ENCODE measurements around the gene ZNF280D.

The ZNF280D gene

GRCh38 chr15:56677271-56677670, 56.0 kb downstream of the ZNF280D start:
- no peak overlapping the region for H3K4me3 ChIP-seq (replicated peaks; ENCODE audit: low read depth, low read length)
- no peak for DNase-seq (ENCODE audit: extremely low read depth, low read depth)
- TF ChIP-seq, protein P1, sequence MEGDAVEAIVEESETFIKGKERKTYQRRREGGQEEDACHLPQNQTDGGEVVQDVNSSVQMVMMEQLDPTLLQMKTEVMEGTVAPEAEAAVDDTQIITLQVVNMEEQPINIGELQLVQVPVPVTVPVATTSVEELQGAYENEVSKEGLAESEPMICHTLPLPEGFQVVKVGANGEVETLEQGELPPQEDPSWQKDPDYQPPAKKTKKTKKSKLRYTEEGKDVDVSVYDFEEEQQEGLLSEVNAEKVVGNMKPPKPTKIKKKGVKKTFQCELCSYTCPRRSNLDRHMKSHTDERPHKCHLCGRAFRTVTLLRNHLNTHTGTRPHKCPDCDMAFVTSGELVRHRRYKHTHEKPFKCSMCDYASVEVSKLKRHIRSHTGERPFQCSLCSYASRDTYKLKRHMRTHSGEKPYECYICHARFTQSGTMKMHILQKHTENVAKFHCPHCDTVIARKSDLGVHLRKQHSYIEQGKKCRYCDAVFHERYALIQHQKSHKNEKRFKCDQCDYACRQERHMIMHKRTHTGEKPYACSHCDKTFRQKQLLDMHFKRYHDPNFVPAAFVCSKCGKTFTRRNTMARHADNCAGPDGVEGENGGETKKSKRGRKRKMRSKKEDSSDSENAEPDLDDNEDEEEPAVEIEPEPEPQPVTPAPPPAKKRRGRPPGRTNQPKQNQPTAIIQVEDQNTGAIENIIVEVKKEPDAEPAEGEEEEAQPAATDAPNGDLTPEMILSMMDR (IDR thresholded peaks at IDR 0.05; ENCODE audit: low read depth, low read length, missing control alignments): no peak

DNA sequence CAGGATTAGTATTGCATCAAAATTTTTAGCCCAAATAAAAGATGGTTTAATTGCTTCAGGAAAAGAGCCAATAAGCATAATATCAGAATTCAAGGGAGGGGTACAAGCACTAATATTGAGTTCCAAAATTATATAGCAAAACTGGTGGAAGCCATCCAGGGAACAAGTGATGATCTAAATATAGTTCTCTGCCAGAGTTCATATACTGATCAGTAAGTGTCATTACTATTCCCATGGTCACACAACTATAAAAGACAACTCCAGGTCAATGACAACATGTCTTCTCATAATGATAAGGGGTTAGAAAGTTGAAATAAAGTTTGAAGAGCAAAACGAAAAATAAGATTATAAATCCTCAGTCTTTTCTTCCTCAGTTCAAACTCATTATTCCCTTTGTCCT, 57.4 kb downstream of the ZNF280D start:
- TF ChIP-seq, protein P1 (IDR thresholded peaks at IDR 0.05; ENCODE audit: low read depth, low read length, missing control alignments): no peak
- no peak for DNase-seq (ENCODE audit: extremely low read depth, low read depth)
- H3K4me3 ChIP-seq (replicated peaks; ENCODE audit: low read depth, low read length): no peak overlapping the region

DNA sequence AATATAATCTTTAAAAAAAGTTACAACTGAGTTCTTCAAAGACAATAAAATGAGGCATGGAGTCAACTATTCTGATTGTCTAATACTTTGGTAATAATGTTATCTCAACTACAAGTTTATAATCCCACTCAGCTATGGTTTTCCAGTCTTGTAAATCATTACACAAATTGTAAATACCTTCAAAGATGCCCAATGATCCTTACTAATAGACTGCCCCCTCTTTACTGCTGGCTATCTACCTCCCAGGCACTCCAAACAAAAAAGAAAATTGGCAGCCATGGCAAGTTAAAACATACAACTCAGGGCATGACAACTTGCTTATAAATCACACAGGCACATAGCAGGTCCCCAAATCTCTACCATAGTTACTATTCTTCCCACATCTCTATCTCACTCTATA, 58.5 kb downstream of the ZNF280D start:
- H3K4me3 ChIP-seq (replicated peaks; ENCODE audit: low read depth, low read length): no peak overlapping the region
- no peak for DNase-seq (ENCODE audit: extremely low read depth, low read depth)
- TF ChIP-seq, protein P1 (IDR thresholded peaks at IDR 0.05; ENCODE audit: low read depth, low read length, missing control alignments): no peak

GRCh38 chr15:56672721-56673120, 60.6 kb downstream of the ZNF280D start:
- TF ChIP-seq, protein P1 (IDR thresholded peaks at IDR 0.05; ENCODE audit: low read depth, low read length, missing control alignments): no peak
- H3K4me3 ChIP-seq (replicated peaks; ENCODE audit: low read depth, low read length): no peak overlapping the region
- no peak for DNase-seq (ENCODE audit: extremely low read depth, low read depth)

- DNase-seq (ENCODE audit: extremely low read depth, low read depth): no peak
- TF ChIP-seq, protein P1 (IDR thresholded peaks at IDR 0.05; ENCODE audit: low read depth, low read length, missing control alignments): no peak
- no peak overlapping the region for H3K4me3 ChIP-seq (replicated peaks; ENCODE audit: low read depth, low read length)
Observed at GRCh38 chr15:56667517-56667916, 65.8 kb downstream of the ZNF280D start.

GRCh38 chr15:56660943-56661342, 72.4 kb downstream of the ZNF280D start:
- TF ChIP-seq, protein P1 (IDR thresholded peaks at IDR 0.05; ENCODE audit: low read depth, low read length, missing control alignments): no peak
- H3K4me3 ChIP-seq (replicated peaks; ENCODE audit: low read depth, low read length): no peak overlapping the region
- DNase-seq (ENCODE audit: extremely low read depth, low read depth): no peak

DNA sequence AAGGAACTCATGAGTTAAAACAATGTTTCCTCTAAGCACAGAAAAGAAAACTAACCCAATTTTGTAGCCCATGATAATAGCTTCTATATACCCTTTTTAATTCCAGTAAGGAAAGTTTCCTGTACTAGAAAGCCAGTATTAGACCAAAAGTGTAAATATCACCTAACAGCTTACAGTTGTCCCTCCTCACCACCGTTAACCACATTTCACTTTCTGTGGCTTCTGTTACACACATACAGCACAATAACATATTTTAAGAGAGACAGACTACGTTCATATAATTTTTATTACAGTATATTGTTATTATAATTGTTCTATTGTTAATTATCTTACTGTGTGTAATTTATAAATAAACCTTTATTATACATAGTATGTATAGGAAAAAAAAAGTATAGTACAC, 74.1 kb downstream of the ZNF280D start:
- DNase-seq (ENCODE audit: extremely low read depth, low read depth): no peak
- TF ChIP-seq, protein P1 (IDR thresholded peaks at IDR 0.05; ENCODE audit: low read depth, low read length, missing control alignments): no peak
- no peak overlapping the region for H3K4me3 ChIP-seq (replicated peaks; ENCODE audit: low read depth, low read length)
